Activated naive CD4-positive, alpha-beta T cell (primary cell): ENCODE results near the gene MAPK8IP3.

Experiments used
- DNase-seq, 4 experiments: peaks; one replicate each; lab custom pipeline; 2025; lab: John Stamatoyannopoulos, UW

The MAPK8IP3 gene, protein sequence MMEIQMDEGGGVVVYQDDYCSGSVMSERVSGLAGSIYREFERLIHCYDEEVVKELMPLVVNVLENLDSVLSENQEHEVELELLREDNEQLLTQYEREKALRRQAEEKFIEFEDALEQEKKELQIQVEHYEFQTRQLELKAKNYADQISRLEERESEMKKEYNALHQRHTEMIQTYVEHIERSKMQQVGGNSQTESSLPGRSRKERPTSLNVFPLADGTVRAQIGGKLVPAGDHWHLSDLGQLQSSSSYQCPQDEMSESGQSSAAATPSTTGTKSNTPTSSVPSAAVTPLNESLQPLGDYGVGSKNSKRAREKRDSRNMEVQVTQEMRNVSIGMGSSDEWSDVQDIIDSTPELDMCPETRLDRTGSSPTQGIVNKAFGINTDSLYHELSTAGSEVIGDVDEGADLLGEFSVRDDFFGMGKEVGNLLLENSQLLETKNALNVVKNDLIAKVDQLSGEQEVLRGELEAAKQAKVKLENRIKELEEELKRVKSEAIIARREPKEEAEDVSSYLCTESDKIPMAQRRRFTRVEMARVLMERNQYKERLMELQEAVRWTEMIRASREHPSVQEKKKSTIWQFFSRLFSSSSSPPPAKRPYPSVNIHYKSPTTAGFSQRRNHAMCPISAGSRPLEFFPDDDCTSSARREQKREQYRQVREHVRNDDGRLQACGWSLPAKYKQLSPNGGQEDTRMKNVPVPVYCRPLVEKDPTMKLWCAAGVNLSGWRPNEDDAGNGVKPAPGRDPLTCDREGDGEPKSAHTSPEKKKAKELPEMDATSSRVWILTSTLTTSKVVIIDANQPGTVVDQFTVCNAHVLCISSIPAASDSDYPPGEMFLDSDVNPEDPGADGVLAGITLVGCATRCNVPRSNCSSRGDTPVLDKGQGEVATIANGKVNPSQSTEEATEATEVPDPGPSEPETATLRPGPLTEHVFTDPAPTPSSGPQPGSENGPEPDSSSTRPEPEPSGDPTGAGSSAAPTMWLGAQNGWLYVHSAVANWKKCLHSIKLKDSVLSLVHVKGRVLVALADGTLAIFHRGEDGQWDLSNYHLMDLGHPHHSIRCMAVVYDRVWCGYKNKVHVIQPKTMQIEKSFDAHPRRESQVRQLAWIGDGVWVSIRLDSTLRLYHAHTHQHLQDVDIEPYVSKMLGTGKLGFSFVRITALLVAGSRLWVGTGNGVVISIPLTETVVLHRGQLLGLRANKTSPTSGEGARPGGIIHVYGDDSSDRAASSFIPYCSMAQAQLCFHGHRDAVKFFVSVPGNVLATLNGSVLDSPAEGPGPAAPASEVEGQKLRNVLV (N-terminal part only)

DNA sequence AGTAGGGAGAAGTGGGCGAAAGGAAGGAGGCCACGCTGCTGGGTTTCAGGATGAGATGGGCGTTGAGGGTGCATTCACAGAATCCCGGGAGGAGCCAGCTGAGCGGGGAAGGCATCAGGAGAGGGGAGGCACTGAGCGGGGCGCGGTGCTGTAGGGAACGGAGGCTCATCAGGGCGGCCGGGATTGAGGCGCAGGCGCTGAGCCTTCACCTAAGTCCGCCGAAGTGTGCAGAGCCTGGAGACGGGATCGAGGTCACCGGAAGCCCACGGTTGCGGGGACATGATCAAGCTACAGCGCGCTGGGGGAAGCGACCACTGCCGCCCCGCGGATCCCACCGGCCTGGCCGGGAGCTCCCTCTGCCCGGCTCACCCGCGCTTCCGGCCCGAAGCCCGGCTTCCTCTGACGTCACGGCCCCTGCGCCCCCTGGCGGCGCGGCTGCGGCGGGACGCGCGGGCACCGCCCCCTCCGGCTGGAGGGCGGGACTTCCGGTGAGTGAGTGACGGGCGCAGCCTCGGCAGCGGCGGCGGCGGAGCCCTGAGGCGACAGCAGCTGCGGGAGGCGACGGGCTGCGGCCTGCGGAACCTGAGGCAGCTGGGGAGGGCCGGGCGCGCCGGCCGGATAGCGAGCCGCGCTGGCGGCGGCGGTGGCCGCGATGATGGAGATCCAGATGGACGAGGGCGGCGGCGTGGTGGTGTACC is at the start of gene MAPK8IP3:
Gene MAPK8IP3 (plus strand): TSS at position 508 of the 698 bp plus-strand sequence. CDS start 145 bp downstream, at position 653.
- DNase-seq: peak; percentile 92 to 94 (median 94)

GRCh38 chr16:1656808-1657617 is 49.0 kb upstream of the MAPK8IP3 start:
- no peak for DNase-seq

GRCh38 chr16:1657841-1658240 is 48.2 kb upstream of the MAPK8IP3 start:
- DNase-seq: no peak

GRCh38 chr16:1659031-1659430 is 47.0 kb upstream of the MAPK8IP3 start:
- no peak for DNase-seq

- DNase-seq: no peak
These were observed 44.2 kb upstream of the MAPK8IP3 start for GRCh38 chr16:1661826-1662225.

DNA sequence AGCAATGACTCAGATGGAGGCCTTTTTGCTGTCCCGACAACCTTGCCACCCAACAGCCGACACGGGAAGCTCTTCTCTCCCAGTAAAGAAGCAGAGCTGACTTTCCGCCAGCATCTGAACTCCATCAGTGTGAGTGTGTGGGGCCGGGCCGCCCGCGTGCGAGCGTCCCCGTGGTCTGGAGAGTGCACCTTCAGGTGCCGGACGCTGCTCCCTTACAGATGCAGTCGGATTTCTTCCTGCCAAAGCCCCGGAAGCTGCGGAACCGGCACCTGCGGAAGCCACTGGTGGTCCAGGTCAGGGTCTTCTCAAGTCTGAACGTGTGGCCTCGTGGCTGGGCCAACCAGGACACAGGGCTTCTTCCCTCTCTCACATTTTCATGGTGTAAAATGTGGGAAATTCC is 43.5 kb upstream of the MAPK8IP3 start:
- DNase-seq: no peak

DNA sequence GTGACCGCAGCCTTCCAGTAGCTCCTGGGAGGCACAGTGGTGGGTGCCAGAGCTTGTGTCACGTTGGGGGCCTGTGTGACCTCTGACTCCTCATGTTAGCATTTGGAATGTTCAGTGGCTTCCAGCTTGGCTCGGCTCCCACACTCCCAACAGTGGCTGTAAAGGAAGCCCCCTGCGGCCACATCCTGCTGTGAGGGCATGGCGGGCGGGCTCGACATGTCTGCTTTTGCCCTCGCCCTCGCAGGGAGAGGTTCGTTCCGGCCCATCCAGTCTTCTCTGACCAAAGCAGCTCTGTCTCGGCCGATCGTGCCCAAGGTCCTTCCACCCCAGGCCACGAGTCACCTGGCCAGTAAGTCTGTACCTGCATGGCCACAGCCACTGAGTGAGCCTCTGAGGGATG is 40.2 kb upstream of the MAPK8IP3 start:
- DNase-seq: no peak

DNA sequence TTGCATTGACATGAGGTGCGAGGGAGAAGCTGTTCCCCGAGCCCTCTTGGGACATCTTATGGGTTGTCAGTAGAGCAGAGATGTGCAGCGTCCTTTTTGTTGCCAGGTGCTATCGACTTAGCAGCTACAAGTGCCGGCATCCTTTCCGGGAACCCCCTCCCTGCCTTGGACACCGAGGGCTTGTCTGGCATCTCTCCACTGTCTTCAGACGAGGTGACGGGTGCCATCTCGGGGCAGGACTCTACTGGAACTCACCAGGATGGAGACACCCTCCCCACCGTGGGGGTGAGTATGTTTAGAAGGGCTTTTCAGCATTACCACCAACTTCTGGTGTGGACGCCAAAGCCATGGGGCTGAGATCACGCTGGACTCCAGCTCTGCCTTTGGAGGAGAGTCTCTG is 39.7 kb upstream of the MAPK8IP3 start:
- DNase-seq: no peak

- no peak for DNase-seq
These were observed 38.7 kb upstream of the MAPK8IP3 start for GRCh38 chr16:1667271-1667670.

- DNase-seq: no peak
These were observed 38.1 kb upstream of the MAPK8IP3 start for GRCh38 chr16:1667916-1668315.

- no peak for DNase-seq
These were observed 37.2 kb upstream of the MAPK8IP3 start for GRCh38 chr16:1668612-1669319.

GRCh38 chr16:1669698-1670097 is 36.3 kb upstream of the MAPK8IP3 start:
- no peak for DNase-seq

GRCh38 chr16:1670371-1670770 is 35.6 kb upstream of the MAPK8IP3 start:
- no peak for DNase-seq

GRCh38 chr16:1670866-1671265 is 35.1 kb upstream of the MAPK8IP3 start:
- no peak for DNase-seq

- DNase-seq: no peak
These were observed 32.4 kb upstream of the MAPK8IP3 start for GRCh38 chr16:1673424-1674151.

DNA sequence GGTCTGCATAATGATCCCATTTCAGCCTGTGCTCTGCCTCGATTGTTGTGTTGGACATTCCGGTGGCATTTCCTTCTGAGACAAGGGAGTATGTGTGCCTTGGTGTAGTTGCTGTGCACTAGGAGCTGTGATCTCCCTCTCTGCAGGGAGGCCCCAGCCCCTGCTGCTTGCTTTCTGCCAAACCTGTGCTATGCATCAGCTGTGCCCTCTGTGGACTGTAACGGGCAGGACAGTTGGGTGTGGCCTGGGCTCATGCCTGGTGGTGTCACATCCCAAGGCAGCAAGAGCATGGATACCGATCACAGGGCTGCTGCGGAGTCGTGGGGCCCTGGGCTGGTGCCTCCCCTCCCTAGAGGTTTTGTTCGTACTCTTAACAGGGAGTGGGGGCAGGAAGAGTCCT is 31.7 kb upstream of the MAPK8IP3 start:
- no peak for DNase-seq

- no peak for DNase-seq
These were observed 31.0 kb upstream of the MAPK8IP3 start for GRCh38 chr16:1674751-1675664.

DNA sequence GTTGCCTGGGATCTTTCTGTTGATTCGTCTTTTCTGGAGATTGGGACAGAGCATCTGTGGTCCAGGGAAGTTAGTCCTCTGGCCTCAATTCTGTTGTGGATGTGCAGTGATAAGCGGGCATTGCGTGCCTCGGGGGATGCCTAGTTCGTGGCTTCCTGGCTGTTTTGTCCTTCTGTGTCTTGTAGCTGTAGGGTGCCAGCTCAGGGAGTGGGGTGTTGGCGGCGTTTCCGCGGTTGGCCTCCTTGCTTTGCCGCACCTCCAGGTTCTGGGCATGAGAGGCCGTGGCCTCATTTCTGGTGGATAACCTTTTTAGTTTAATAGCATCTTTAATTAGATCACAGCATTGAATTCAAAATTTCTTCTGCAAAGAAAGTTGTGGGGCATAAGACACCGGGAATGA is 29.3 kb upstream of the MAPK8IP3 start:
- no peak for DNase-seq
